WTC11 (cell line): ENCODE data around the gene NSD1.

ENCODE experiments used
- CBFB ChIP-seq: sonication (generic); formaldehyde crosslinking; IDR thresholded peaks from 2 replicates; pipeline ENCODE4 v1.8.1; 2022; ENCODE audit warnings: mild to moderate bottlenecking, low read depth, missing genetic modification reagents
- NFYB ChIP-seq: sonication (generic); formaldehyde crosslinking; conservative IDR thresholded peaks from 2 replicates; pipeline ENCODE4 v1.8.0; 2022; ENCODE audit warnings: low read depth, missing genetic modification reagents
- SMAD3 ChIP-seq: sonication (generic); formaldehyde crosslinking; IDR thresholded peaks from 2 replicates; pipeline ENCODE4 v1.8.0; 2022; ENCODE audit warnings: missing genetic modification reagents, mild to moderate bottlenecking, borderline replicate concordance
- ZNF121 ChIP-seq: sonication (generic); formaldehyde crosslinking; IDR thresholded peaks from 2 replicates; pipeline ENCODE4 v1.8.0; 2023; ENCODE audit warnings: missing genetic modification reagents
- ZNF423 ChIP-seq: fragments of 250-450 bp; sonication (Bioruptor Pico); IDR thresholded peaks from 2 replicates; pipeline ENCODE4 v2.1.2; 2022; ENCODE audit warnings: mild to moderate bottlenecking, moderate library complexity
- TF ChIP-seq, protein P1 (sequence below): sonication (generic); formaldehyde crosslinking; IDR thresholded peaks from 2 replicates; pipeline ENCODE4 v1.8.1; 2022; ENCODE audit warnings: low read depth, mild to moderate bottlenecking, moderate library complexity, missing genetic modification reagents, borderline replicate concordance
- TF ChIP-seq, protein P2 (sequence below): sonication (generic); formaldehyde crosslinking; IDR thresholded peaks from 2 replicates; pipeline ENCODE4 v1.8.1; 2023; ENCODE audit warnings: mild to moderate bottlenecking, missing genetic modification reagents, moderate library complexity
- TF ChIP-seq, protein P3 (sequence below): fragments of 200-600 bp; IDR thresholded peaks from 2 replicates; pipeline ENCODE4 v1.8.0; 2022; ENCODE audit warnings: antibody characterized with exemption

DNA sequence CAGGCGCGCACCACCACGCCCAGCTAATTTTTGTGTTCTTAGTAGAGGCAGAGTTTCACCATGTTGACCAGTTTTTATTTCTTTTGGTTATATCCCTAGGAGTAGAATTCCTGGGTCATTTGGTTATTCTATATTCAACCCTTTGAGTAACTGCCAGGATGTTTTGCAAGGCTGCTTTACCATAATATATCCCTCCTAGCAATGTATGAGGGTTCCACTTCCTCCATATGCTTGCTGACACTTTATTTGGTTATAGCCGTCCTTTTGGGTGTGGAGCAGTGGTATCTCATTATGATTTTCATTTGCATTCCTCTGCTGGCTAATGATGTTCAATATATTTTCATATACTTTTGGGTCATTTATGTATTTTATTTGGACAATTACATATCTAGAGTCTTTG lies 88.7 kb downstream of the NSD1 start:
- TF ChIP-seq, protein P1, sequence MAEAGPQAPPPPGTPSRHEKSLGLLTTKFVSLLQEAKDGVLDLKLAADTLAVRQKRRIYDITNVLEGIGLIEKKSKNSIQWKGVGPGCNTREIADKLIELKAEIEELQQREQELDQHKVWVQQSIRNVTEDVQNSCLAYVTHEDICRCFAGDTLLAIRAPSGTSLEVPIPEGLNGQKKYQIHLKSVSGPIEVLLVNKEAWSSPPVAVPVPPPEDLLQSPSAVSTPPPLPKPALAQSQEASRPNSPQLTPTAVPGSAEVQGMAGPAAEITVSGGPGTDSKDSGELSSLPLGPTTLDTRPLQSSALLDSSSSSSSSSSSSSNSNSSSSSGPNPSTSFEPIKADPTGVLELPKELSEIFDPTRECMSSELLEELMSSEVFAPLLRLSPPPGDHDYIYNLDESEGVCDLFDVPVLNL: no peak
- TF ChIP-seq, protein P2, sequence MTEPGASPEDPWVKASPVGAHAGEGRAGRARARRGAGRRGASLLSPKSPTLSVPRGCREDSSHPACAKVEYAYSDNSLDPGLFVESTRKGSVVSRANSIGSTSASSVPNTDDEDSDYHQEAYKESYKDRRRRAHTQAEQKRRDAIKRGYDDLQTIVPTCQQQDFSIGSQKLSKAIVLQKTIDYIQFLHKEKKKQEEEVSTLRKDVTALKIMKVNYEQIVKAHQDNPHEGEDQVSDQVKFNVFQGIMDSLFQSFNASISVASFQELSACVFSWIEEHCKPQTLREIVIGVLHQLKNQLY (CRISPR knock-in tag): no peak
- no peak for TF ChIP-seq SMAD3 (CRISPR knock-in tag)
- TF ChIP-seq ZNF423 (CRISPR knock-in tag): no peak
- TF ChIP-seq, protein P3, sequence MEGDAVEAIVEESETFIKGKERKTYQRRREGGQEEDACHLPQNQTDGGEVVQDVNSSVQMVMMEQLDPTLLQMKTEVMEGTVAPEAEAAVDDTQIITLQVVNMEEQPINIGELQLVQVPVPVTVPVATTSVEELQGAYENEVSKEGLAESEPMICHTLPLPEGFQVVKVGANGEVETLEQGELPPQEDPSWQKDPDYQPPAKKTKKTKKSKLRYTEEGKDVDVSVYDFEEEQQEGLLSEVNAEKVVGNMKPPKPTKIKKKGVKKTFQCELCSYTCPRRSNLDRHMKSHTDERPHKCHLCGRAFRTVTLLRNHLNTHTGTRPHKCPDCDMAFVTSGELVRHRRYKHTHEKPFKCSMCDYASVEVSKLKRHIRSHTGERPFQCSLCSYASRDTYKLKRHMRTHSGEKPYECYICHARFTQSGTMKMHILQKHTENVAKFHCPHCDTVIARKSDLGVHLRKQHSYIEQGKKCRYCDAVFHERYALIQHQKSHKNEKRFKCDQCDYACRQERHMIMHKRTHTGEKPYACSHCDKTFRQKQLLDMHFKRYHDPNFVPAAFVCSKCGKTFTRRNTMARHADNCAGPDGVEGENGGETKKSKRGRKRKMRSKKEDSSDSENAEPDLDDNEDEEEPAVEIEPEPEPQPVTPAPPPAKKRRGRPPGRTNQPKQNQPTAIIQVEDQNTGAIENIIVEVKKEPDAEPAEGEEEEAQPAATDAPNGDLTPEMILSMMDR: no peak
- no peak for TF ChIP-seq NFYB
- TF ChIP-seq ZNF121: no peak
- no peak for TF ChIP-seq CBFB (CRISPR knock-in tag)
